GM12873 (cell line): Measurements from ENCODE around the gene RAET1G.

ENCODE experiments used
- TF ChIP-seq, protein P1 (sequence below): IDR thresholded peaks from 2 replicates; pipeline ENCODE4 v1.5.1; 2012; ENCODE audit warnings: low read depth, mild to moderate bottlenecking, moderate library complexity, low read length, control low read depth; ENCODE audit not compliant: insufficient read depth; ENCODE audit errors: missing control alignments

Gene RAET1G

DNA sequence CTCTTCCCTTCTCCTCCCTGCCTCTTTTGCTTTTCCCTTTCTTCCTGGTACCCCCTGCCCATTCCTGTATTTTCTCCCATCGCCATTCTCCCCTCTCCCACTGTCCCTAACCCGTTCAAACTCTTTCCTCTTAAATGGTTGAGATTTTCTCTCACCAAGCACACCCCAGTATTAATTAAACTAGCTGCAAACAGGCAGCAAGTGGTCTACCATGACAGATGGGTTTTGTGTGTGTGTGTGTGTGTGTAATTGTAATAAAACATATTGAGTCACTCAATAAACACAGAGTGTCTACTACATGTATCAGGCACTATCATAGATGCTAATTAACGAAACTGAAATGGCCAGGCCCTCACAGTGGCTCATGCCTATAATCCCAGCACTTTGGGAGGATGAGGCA lies 31.7 kb downstream of the RAET1G start:
- TF ChIP-seq, protein P1, sequence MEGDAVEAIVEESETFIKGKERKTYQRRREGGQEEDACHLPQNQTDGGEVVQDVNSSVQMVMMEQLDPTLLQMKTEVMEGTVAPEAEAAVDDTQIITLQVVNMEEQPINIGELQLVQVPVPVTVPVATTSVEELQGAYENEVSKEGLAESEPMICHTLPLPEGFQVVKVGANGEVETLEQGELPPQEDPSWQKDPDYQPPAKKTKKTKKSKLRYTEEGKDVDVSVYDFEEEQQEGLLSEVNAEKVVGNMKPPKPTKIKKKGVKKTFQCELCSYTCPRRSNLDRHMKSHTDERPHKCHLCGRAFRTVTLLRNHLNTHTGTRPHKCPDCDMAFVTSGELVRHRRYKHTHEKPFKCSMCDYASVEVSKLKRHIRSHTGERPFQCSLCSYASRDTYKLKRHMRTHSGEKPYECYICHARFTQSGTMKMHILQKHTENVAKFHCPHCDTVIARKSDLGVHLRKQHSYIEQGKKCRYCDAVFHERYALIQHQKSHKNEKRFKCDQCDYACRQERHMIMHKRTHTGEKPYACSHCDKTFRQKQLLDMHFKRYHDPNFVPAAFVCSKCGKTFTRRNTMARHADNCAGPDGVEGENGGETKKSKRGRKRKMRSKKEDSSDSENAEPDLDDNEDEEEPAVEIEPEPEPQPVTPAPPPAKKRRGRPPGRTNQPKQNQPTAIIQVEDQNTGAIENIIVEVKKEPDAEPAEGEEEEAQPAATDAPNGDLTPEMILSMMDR = no peak

DNA sequence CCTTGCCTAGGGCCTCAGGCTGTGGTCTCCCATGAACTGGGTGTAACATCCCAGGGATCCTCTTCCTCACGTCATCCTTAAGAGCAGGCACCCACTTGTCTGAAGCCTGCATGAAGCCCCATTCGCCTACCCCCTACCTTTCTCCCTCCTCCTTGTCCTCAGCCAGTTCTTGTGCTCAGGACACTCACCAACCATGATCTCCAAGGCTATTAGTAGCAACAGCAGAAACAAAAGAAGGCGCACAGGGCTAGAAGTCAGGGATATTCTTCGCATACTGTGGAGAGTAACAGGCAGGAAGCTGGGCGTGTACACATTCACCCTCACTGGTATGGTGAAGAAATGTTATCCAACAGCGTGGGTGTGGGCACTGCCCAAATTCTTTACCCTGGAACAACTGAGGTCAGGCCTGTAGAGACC lies 32.3 kb downstream of the RAET1G start:
- TF ChIP-seq, protein P1 = no peak

DNA sequence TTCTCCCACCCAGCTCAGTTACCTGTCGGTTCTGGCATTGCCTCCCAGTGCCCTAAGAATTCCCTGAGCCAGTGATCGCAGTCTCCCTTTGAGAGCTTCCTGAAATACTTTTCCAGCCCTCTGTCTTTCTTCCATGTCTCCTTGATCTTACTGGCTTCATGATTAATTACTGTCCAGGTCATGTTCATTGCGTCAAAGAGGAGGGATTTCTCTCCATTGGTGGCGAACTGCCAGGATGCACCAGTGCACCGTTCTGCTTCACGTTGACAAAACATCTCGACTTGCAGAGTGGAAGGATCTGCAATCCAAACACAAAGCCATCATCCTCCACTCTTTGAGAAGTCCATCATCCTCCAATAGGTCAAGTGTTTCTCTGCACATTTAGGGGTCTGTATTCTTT lies 33.6 kb downstream of the RAET1G start:
- TF ChIP-seq, protein P1 = no peak

DNA sequence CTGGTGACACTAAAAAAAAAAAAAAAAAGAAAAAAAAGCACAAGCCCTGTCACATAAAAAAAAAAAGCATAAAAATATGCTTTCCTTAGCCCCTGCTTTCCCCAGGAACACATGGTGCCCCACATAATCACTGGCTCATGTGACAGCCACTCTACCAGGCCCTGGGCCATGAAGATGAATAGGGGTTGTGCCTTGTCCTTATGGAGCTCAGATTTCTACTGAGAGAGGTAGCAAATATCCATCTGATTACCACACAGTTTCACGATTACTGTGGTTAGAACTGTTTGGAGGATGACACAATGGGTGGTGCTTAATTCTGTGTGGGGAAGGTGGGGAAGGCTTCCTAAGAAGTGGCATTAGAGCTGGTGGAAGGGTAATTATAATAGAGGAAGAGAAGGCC lies 34.3 kb downstream of the RAET1G start:
- TF ChIP-seq, protein P1 = no peak

DNA sequence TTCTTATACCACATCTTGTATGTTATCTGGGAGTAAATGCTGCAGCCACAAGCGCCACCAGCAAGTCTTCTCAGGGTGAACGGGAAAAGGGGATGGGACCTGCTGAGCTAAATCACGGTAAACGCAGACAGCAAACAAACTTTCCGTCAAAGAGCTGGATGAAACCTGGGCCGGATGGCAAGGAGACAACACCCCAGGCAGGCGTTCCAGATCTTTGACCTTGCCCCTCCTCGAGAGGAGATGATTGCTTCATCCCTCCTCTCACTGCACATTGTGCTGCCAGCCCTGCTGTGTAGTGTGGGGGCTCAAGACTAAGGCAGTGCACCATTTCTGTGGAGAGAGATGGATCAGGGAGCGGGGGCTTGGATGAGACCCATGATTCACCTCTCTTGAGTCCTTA lies 34.8 kb downstream of the RAET1G start:
- TF ChIP-seq, protein P1 = no peak

DNA sequence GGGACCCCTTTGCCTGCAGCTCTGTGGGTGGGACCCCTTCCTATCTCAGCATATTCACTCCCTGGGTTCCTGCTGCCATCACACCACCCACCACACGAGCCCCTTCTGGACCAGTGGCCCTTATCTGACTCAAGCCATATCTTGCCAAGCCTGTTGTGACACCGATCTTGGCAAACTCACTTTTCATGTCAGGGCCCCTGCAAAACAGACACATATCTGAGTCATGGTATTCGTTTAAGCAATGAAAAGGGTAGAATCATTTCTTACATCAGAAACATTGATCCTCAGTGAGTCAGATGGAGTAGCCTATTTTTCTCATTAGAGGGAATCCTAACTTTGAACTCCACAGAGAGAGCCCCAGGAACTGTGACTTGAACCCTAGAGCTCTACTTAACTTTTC lies 35.6 kb downstream of the RAET1G start:
- TF ChIP-seq, protein P1 = no peak

DNA sequence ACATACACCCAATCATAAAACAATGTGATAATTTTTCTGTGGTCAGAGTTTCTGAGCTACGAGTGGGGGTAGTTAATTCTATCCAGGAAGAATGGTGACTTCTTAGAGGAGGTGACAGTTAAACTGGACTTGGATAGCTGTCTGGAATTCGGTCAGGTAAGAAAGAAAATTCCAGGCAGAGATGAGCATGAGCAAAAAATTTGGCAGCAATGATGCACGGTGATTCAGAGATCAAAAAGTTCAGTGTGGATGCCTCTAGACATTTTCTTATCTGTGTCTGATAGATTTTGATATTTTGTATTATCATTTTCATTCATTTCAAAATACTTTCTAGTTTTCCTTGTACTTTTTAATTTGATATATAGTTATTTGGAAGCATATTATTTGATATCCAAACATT lies 37.0 kb downstream of the RAET1G start:
- TF ChIP-seq, protein P1 = no peak

DNA sequence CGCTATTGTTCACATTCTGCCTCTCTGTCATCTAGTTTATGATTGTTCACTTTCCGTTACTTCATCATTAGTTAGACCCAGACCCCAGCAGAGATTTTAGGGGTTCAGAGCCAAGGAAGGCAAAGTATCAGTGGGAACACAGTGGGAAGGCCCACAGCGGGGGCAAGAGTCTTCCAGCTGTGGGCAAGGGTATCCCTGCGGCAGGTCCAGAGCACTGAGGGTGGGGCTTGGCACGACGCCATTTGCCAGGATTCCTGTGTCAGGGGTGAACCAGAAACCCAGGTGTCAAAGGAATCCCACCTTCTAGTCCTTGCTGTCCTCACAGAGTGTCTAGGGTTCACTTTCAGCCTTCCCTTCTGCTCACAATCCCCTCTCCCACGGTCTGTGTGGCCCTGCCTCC lies 38.3 kb downstream of the RAET1G start:
- TF ChIP-seq, protein P1 = no peak
